IMR-90 (cell line): ENCODE measurements around the gene PLAAT3.

Source experiments
- CTCF ChIP-seq: conservative IDR thresholded peaks from 2 replicates; pipeline ENCODE4 v1.5.1; 2012; ENCODE audit warnings: mild to moderate bottlenecking, low read depth, low read length, improper control_type of control experiment
- POLR2A ChIP-seq: IDR thresholded peaks from 2 replicates; pipeline ENCODE4 v1.6.1; 2012; ENCODE audit warnings: mild to moderate bottlenecking, low read depth, low read length

GRCh38 chr11:63552921-63553320, 61.3 kb downstream of the PLAAT3 start:
- TF ChIP-seq POLR2A (no peak), CTCF (no peak)
